ENCODE measurements around the gene STK38. TPM values are rescaled to one million over a fixed set of nuclear protein-coding genes. Genes with fewer than 3 reads are reported as not detected.

The STK38 gene
- total and polyA plus RNA-seq, 2 of the 8 experiments (the other 6 are each of a cell fraction or from before 2014, with no cell fraction given): 8.1 to 19.8 TPM

DNA sequence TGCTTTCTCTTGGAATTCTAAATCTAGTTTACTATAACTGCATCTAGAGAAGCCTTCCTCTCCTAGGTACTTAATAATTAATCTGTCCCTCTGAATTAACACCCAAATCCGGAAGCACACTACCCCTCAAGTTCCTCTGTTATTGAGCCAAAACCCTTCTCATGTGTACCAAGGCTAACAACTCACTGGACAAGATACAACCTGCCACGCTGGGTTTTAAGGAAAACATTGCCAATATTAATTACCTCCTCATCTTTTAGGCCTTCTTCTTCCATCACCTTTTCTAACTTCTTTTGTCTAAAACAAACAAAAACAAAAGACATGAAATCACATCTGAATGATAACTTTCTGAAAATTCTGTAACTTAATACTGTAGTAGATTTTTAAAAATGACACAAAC lies 21.9 kb downstream of the STK38 start:
- Histone ChIP-seq H3K79me1 (ENCODE audit: low read depth, low read length) (peaks cover 5% of the 10 kb centered on the region), H3K23me2 (ENCODE audit: low read depth, low read length) (no peaks in the 10 kb centered on the region), H2BK15ac (ENCODE audit: low read length) (no peak overlapping the region), H2AK5ac (ENCODE audit: low read depth, low read length) (no peak overlapping the region), H4K8ac (ENCODE audit: extremely low read depth, insufficient read depth, low read length) (no peak overlapping the region), H3K9me3 (ENCODE audit: insufficient read depth in 2 of 2, low read depth in 1 of 2, low read length in 1 of 2) (no peaks in the 10 kb centered on the region), H3K4me3 (ENCODE audit: extremely low read depth in 1 of 4, insufficient read depth in 2 of 4, low read depth in 3 of 4, low read length in 4 of 4) (no peak overlapping the region), H3K23ac (ENCODE audit: insufficient read length) (no peak overlapping the region), H4K91ac (replicated peaks; ENCODE audit: insufficient read length, low read length) (no peak overlapping the region), H3K36me3 (ENCODE audit: control insufficient read depth in 2 of 4, insufficient read depth in 4 of 4, low read length in 3 of 4) (peaks cover 4 to 34% (median 13%) of the 10 kb centered on the region in 4 experiments; a peak in 6 of 8 replicates), H3K27me3 (replicated peaks in 1 of 4; ENCODE audit: control insufficient read depth in 3 of 4, extremely low read depth in 1 of 4, insufficient read depth in 3 of 4, low read length in 3 of 4) (no peaks in the 10 kb centered on the region), H3K4me1 (replicated peaks in 1 of 4; ENCODE audit: control insufficient read depth in 3 of 4, insufficient read depth in 4 of 4, low read length in 3 of 4) (no peaks in the 10 kb centered on the region), H3K79me2 (ENCODE audit: control insufficient read depth in 1 of 2, insufficient read depth in 2 of 2, low read length in 2 of 2) (no peaks in the 10 kb centered on the region; a peak in 2 of 4 replicates), H3K4me2 (ENCODE audit: insufficient read depth in 1 of 2, low read depth in 2 of 2, low read length in 2 of 2) (no peak overlapping the region), H3K27ac (ENCODE audit: low read depth, low read length) (no peak overlapping the region), H2BK12ac (ENCODE audit: low read depth, low read length) (no peak overlapping the region), H3K4ac (replicated peaks; ENCODE audit: insufficient read length, low read depth, low read length) (no peak overlapping the region), H2BK5ac (ENCODE audit: low read depth, low read length) (no peak overlapping the region), H3K9ac (replicated peaks in 1 of 4; ENCODE audit: extremely low read depth in 1 of 4, low read depth in 3 of 4, low read length in 3 of 4) (no peak overlapping the region), H2BK120ac (replicated peaks; ENCODE audit: low read depth, low read length) (no peak overlapping the region), H2BK20ac (ENCODE audit: low read length) (no peak overlapping the region), H3K56ac (replicated peaks; ENCODE audit: insufficient read length, low read depth, low read length) (no peak overlapping the region), H3K14ac (ENCODE audit: insufficient read length) (no peak overlapping the region), H4K20me1 (replicated peaks in 1 of 2; ENCODE audit: control insufficient read depth in 1 of 2, insufficient read depth in 2 of 2, low read length in 2 of 2) (peaks cover 2% of the 10 kb centered on the region in 2 experiments), H2AFZ (ENCODE audit: low read length) (no peak overlapping the region), H3K18ac (ENCODE audit: extremely low read depth, low read length) (no peak overlapping the region), H4K5ac (ENCODE audit: insufficient read length, low read depth, low read length) (no peak overlapping the region)
- ChIA-PET CTCF (ENCODE audit: partially characterized antibody) (no interaction called here), POLR2A (ENCODE audit: partially characterized antibody) (no interaction called here)
- FAIRE-seq (no peak), DNase-seq (ENCODE audit: low read depth in 1 of 2, low spot score in 2 of 2) (no peak)
- 87% methylated on average over 2 of the region's 2 CpGs; no CpG with 5 or more reads in 1 of the 2 experiments for WGBS, 2 experiments (ENCODE audit: extremely low coverage in 1 of 2, insufficient coverage in 1 of 2, insufficient read length in 1 of 2, insufficient replicate concordance in 2 of 2, low coverage in 1 of 2, low lambda C conversion rate in 2 of 2, missing lambda C conversion rate in 1 of 2)
- TF ChIP-seq RAD21 (IDR thresholded peaks at IDR 0.05 in 1 of 2, conservative IDR thresholded peaks at IDR 0.05 in 1 of 2; ENCODE audit: low read depth in 2 of 2, low read length in 2 of 2): no peak
- no peak for TF ChIP-seq TAF1 (IDR thresholded peaks at IDR 0.05; ENCODE audit: low read depth, low read length)
- TF ChIP-seq CEBPB (IDR thresholded peaks at IDR 0.05; ENCODE audit: low read depth, low read length): no peak
- no peak for TF ChIP-seq FOSL1 (IDR thresholded peaks at IDR 0.05; ENCODE audit: insufficient read depth, low read depth, low read length)
- TF ChIP-seq BRCA1 (IDR thresholded peaks at IDR 0.05; ENCODE audit: low read depth, low read length): no peak
- no peak for TF ChIP-seq GABPA (IDR thresholded peaks at IDR 0.05; ENCODE audit: borderline replicate concordance, insufficient read depth, low read length)

All from H1 (cell line).